Measurements from ENCODE around the gene AMN. TPM values are rescaled to one million over a fixed set of nuclear protein-coding genes. Genes with fewer than 3 reads are reported as not detected.

The AMN gene
- total and polyA plus RNA-seq, 8 donors: 1.3 to 781 (median 13.8) TPM

DNA sequence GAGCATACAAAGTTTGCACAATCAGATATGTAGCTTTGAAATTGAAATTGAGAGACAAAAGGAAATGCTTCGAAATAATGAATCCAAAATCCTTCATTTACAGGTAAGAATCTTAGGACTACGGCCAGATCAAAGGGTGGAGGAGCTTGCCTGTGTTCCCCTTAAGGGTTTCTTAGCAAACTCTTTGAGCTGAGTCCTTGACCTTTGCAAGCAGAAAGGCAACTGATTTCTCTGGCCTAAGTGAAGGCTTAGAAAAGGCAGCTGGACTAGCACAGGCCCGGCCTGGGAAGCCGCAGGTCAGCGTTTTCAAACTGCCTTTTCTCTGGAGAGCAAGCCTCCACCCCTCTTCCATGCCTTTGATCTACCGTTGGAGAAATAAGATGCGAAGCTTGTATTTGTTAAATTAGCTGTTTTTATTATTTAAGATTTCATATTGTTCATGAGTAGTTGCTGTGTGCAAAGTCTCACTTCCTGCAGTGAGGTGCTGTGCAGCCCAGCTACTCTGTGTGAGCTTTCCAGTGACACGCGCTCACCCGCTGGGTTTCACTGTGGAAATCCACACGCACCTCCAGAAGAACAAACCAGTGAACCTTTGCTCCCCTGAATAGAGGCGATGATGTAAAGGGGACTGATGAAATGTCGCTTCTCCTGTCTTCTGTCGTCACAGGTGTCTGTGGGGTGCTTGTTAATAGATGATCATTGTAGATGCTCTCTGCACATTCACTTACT is 25.0 kb upstream of the AMN start:
- Histone ChIP-seq H3K27ac (no peak overlapping the region), H3K4me3 (no peak overlapping the region), H3K27me3 (no peaks in the 10 kb centered on the region), H3K4me1 (peaks cover 0 to 17% (median 4%) of the 10 kb centered on the region in 4 donors), H3K36me3 (peaks cover 0 to 59% (median 42%) of the 10 kb centered on the region in 4 donors), H3K9me3 (no peaks in the 10 kb centered on the region)
- DNase-seq: no peak
- intact Hi-C loops (cut with DNase I; ENCODE audit: low total_unique reads): no loop called here
- WGBS, 5 donors: 91 to 92% (median 91%) methylated on average over 14 of the region's 14 CpGs
- TF ChIP-seq POLR2AphosphoS5 (IDR thresholded peaks at IDR 0.05) (no peak), POLR2A (IDR thresholded peaks at IDR 0.05) (no peak), EP300 (IDR thresholded peaks at IDR 0.05) (no peak)
- TF ChIP-seq, protein P1, sequence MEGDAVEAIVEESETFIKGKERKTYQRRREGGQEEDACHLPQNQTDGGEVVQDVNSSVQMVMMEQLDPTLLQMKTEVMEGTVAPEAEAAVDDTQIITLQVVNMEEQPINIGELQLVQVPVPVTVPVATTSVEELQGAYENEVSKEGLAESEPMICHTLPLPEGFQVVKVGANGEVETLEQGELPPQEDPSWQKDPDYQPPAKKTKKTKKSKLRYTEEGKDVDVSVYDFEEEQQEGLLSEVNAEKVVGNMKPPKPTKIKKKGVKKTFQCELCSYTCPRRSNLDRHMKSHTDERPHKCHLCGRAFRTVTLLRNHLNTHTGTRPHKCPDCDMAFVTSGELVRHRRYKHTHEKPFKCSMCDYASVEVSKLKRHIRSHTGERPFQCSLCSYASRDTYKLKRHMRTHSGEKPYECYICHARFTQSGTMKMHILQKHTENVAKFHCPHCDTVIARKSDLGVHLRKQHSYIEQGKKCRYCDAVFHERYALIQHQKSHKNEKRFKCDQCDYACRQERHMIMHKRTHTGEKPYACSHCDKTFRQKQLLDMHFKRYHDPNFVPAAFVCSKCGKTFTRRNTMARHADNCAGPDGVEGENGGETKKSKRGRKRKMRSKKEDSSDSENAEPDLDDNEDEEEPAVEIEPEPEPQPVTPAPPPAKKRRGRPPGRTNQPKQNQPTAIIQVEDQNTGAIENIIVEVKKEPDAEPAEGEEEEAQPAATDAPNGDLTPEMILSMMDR (IDR thresholded peaks at IDR 0.05): no peak

DNA sequence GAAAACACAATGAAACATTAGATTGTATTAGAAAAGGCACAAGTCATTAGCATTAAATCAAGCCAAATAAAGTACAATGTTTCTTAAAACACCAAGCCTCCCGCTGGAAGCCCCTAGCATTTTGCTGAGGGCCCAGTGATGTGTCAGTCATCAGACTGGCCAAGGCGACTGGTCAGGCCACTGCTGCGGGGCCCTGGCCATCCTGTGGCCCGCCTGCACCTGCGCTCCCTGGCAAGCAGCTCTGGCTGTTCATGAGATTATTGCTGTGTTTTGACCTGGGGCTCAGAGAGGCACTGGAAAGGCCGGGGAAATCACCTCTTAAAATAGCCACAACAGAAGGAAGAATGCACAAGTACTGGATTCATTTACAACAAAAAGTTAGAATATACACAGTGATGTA is 24.2 kb upstream of the AMN start:
- no peak overlapping the region for H3K4me3 ChIP-seq
- TF ChIP-seq POLR2A (IDR thresholded peaks at IDR 0.05) (no peak), POLR2AphosphoS5 (IDR thresholded peaks at IDR 0.05) (no peak), EP300 (IDR thresholded peaks at IDR 0.05) (no peak)
- TF ChIP-seq, protein P1 (IDR thresholded peaks at IDR 0.05): no peak
- DNase-seq: no peak
- no peak overlapping the region for H3K27ac ChIP-seq
- 88 to 99% (median 96%) methylated on average over 5 to 6 of the region's 6 CpGs for WGBS, 5 donors
- no peaks in the 10 kb centered on the region for H3K27me3 ChIP-seq
- no peaks in the 10 kb centered on the region for H3K9me3 ChIP-seq
- H3K4me1 ChIP-seq: peaks cover 0 to 11% (median 2%) of the 10 kb centered on the region in 4 donors
- intact Hi-C loops (cut with DNase I; ENCODE audit: low total_unique reads): no loop called here
- H3K36me3 ChIP-seq: peaks cover 5 to 59% (median 46%) of the 10 kb centered on the region in 4 donors

DNA sequence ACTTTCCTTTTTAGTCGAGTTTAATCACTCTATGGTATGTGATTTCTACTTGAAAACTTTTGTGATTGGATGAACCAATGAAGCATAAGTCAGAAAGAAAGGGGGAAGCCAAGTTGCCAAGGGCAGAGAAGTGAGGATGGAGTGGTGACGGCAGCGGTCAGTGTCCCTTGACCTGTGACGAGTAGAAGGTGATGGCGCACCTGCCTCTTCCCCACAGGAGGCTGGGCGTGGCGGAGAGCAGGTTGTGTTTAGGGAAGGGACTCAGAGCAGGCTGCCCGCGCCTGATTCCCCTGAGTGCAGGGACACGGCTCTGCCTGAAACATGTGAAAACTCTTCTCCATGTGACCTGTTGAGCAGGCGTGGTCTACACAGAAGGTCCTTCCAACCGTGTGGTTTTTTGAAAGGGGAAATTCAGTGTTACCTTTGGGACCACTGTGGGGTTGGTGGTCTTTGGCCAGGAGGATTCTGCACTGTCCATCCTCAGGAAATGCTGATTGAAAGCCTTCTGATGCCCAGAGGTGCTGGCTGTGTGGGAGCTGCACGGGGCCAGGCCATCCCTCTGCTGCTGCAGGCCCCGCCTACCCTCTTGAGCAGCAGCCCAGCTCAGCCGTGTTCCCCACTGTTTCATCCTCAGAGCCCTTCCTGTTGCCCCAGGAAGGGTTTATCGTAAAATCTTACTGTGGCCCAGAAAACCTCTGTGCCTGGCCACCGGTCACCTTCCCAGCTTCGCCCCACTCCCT is 23.5 kb upstream of the AMN start:
- TF ChIP-seq, protein P1 (IDR thresholded peaks at IDR 0.05): no peak
- TF ChIP-seq POLR2AphosphoS5 (IDR thresholded peaks at IDR 0.05): no peak
- no peak for TF ChIP-seq EP300 (IDR thresholded peaks at IDR 0.05)
- TF ChIP-seq POLR2A (IDR thresholded peaks at IDR 0.05): no peak
- DNase-seq: no peak
- intact Hi-C loops (cut with DNase I; ENCODE audit: low total_unique reads): no loop called here
- Histone ChIP-seq H3K27me3 (no peaks in the 10 kb centered on the region), H3K4me3 (no peak overlapping the region), H3K9me3 (no peaks in the 10 kb centered on the region), H3K36me3 (peaks cover 8 to 62% (median 51%) of the 10 kb centered on the region in 4 donors), H3K27ac (no peak overlapping the region), H3K4me1 (peaks cover 0 to 5% (median 0%) of the 10 kb centered on the region in 4 donors)
- 88 to 92% (median 90%) methylated on average over 18 of the region's 18 CpGs for WGBS, 5 donors

DNA sequence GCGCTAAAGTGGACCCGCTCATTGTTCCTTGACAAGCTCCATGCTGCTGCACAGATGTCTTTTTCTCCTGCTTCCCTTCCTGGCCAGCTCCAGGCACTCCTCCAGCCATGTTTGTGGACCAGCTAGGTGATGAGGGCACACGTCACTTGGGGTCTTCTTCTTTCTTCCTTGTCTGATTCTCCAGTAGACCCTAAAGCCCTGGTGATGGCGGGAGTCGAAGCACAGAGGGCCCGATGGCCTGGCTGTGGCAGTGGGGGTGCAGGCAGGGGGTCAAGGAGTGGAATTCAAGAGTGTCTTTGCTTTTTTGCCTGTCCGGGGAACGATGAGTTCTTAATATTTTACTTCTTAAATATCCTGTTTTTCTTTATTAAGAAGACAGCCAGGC is 23.0 kb upstream of the AMN start:
- Histone ChIP-seq H3K27me3 (no peaks in the 10 kb centered on the region), H3K9me3 (no peaks in the 10 kb centered on the region), H3K36me3 (peaks cover 8 to 64% (median 55%) of the 10 kb centered on the region in 4 donors), H3K4me3 (no peak overlapping the region), H3K4me1 (no peaks in the 10 kb centered on the region), H3K27ac (no peak overlapping the region)
- no peak for TF ChIP-seq EP300 (IDR thresholded peaks at IDR 0.05)
- TF ChIP-seq POLR2AphosphoS5 (IDR thresholded peaks at IDR 0.05): no peak
- no peak for TF ChIP-seq POLR2A (IDR thresholded peaks at IDR 0.05)
- TF ChIP-seq, protein P1 (IDR thresholded peaks at IDR 0.05): no peak
- WGBS, 5 donors: 93 to 98% (median 97%) methylated on average over 8 of the region's 8 CpGs
- no peak for DNase-seq
- intact Hi-C loops (cut with DNase I; ENCODE audit: low total_unique reads): no loop called here
